ENCODE data around the gene PROS1. TPM values are rescaled to one million over a fixed set of nuclear protein-coding genes. Genes with fewer than 3 reads are reported as not detected.
"Not testable (repeated sequence)": the region's sequence is repeated elsewhere in the genome, so short reads cannot be mapped to it uniquely, and the experiment has no call there.

Gene PROS1
- total and polyA plus RNA-seq, 10 of the 15 experiments (the other 5 are each of a cell fraction or from before 2014, with no cell fraction given): 0.10 TPM; not detected in 9

GRCh38 chr3:93839193-93839592 lies 134.5 kb downstream of the PROS1 start:
- H3K27me3 ChIP-seq (replicated peaks in 1 of 2; ENCODE audit: control insufficient read depth in 2 of 2, insufficient read depth in 2 of 2, low read length in 1 of 2); RAD21 ChIA-PET (ENCODE audit: unreplicated experiment); H3K36me3 ChIP-seq (ENCODE audit: control insufficient read depth in 2 of 2, insufficient read depth in 2 of 2, low read length in 1 of 2); H3K27ac ChIP-seq (ENCODE audit: control insufficient read depth, insufficient read depth); DNase-seq (ENCODE audit: low read depth, low spot score); H3K9ac ChIP-seq (ENCODE audit: control insufficient read depth, insufficient read depth, low read length); SMC1A ChIA-PET (ENCODE audit: uncharacterized antibody, unreplicated experiment); H2AFZ ChIP-seq (ENCODE audit: control insufficient read depth, low read depth, low read length); H4K20me1 ChIP-seq (ENCODE audit: control insufficient read depth, insufficient read depth); POLR2A ChIA-PET; H3K79me2 ChIP-seq (ENCODE audit: control insufficient read depth, insufficient read depth, low read length); H3K4me3 ChIP-seq; intact Hi-C loops (cut with micrococcal nuclease; ENCODE audit: unreplicated experiment); H3K4me1 ChIP-seq (ENCODE audit: control insufficient read depth, insufficient read depth, low read length); BruUV-seq (replicated peaks); ATAC-seq; in situ Hi-C loops (cut with MboI); H3K9me3 ChIP-seq (replicated peaks; ENCODE audit: control insufficient read depth, insufficient read depth, low read length); FAIRE-seq; H3K4me2 ChIP-seq (ENCODE audit: control insufficient read depth, insufficient read depth): not testable (repeated sequence)
- WGBS (ENCODE audit: insufficient coverage, insufficient replicate concordance, low lambda C conversion rate, missing lambda C conversion rate): 0% methylated on average over 1 of the region's 1 CpG
- CTCF ChIA-PET: interaction anchor here (0.6 kb wide), 1 partner anchor 226 kb away, joined by 3 read pairs; no protein-coding TSS in a partner anchor

Small RNA genes within 50 kb of the gene (small RNA-seq; reads per million reads assigned to genes)
- gene RF00019 (not detected), gene RNU6-488P (not detected), gene RNU6-511P (not detected)

Other genes starting within 250 kb of the PROS1 start
- 5.7 and 7.0 TPM in 2 replicates for gene ARL13B, start 6.3 kb upstream of the PROS1 start, total RNA-seq (2014; rRNA removed)
- gene ARL13B, start 6.3 kb upstream of the PROS1 start, total RNA-seq (2014; rRNA removed; fragmentation: Illumina TruSeq; extraction: Trizol): 9.0 and 9.9 TPM in 2 replicates
- gene ARL13B, start 6.3 kb upstream of the PROS1 start, total RNA-seq (2021): 7.5 and 8.9 TPM in 2 replicates
- gene ARL13B, start 6.3 kb upstream of the PROS1 start, polyA plus RNA-seq (2011; rRNA removed): 8.3 and 12.8 TPM in 2 replicates
- gene ARL13B, start 6.3 kb upstream of the PROS1 start, polyA plus RNA-seq (2014; fragmentation: Illumina TruSeq; extraction: Trizol): 9.0 and 11.3 TPM in 2 replicates
- gene ARL13B, start 6.3 kb upstream of the PROS1 start, polyA plus RNA-seq (2014; fragmentation: Nextera tagmentation; extraction: Ambion mirVana): 1 to 10 TPM; 3.0 to 4.5 TPM
- 5.3 and 6.1 TPM in 2 replicates for gene ARL13B, start 6.3 kb upstream of the PROS1 start, polyA plus RNA-seq (2014; rRNA removed)
- gene ARL13B, start 6.3 kb upstream of the PROS1 start, polyA plus RNA-seq (2016; fragmentation: Nextera tagmentation; extraction: Ambion mirVana): 10 to 100 TPM in 1 of 2 experiments, 1 to 10 TPM in 1; 8.5 to 10.4 TPM
- gene STX19, start 54.7 kb upstream of the PROS1 start, total RNA-seq (2014; rRNA removed): not detected in 2 replicates
- gene STX19, start 54.7 kb upstream of the PROS1 start, total RNA-seq (2014; rRNA removed; fragmentation: Illumina TruSeq; extraction: Trizol): not detected in 2 replicates
- gene STX19, start 54.7 kb upstream of the PROS1 start, total RNA-seq (2021): not detected in 2 replicates
- gene STX19, start 54.7 kb upstream of the PROS1 start, polyA plus RNA-seq (2011; rRNA removed): 0.10 and 0.26 TPM in 2 replicates
- not detected in 2 replicates for gene STX19, start 54.7 kb upstream of the PROS1 start, polyA plus RNA-seq (2014; fragmentation: Illumina TruSeq; extraction: Trizol)
- under 1 TPM; 0.11 to 0.14 TPM for gene STX19, start 54.7 kb upstream of the PROS1 start, polyA plus RNA-seq (2014; fragmentation: Nextera tagmentation; extraction: Ambion mirVana)
- 0.09 TPM in 1 of 2 replicates, not detected in the other for gene STX19, start 54.7 kb upstream of the PROS1 start, polyA plus RNA-seq (2014; rRNA removed)
- not detected for gene STX19, start 54.7 kb upstream of the PROS1 start, polyA plus RNA-seq (2016; fragmentation: Nextera tagmentation; extraction: Ambion mirVana)
- 3.8 and 5.1 TPM in 2 replicates for gene DHFR2, start 89.0 kb upstream of the PROS1 start, total RNA-seq (2014; rRNA removed)
- gene DHFR2, start 89.0 kb upstream of the PROS1 start, total RNA-seq (2014; rRNA removed; fragmentation: Illumina TruSeq; extraction: Trizol): 5.0 and 6.0 TPM in 2 replicates
- 4.2 and 5.4 TPM in 2 replicates for gene DHFR2, start 89.0 kb upstream of the PROS1 start, total RNA-seq (2021)
- 5.6 and 9.2 TPM in 2 replicates for gene DHFR2, start 89.0 kb upstream of the PROS1 start, polyA plus RNA-seq (2011; rRNA removed)
- gene DHFR2, start 89.0 kb upstream of the PROS1 start, polyA plus RNA-seq (2014; fragmentation: Illumina TruSeq; extraction: Trizol): 5.0 and 5.7 TPM in 2 replicates
- 1 to 10 TPM; 1.8 to 2.7 TPM for gene DHFR2, start 89.0 kb upstream of the PROS1 start, polyA plus RNA-seq (2014; fragmentation: Nextera tagmentation; extraction: Ambion mirVana)
- gene DHFR2, start 89.0 kb upstream of the PROS1 start, polyA plus RNA-seq (2014; rRNA removed): 2.7 and 3.9 TPM in 2 replicates
- gene DHFR2, start 89.0 kb upstream of the PROS1 start, polyA plus RNA-seq (2016; fragmentation: Nextera tagmentation; extraction: Ambion mirVana): 1 to 10 TPM; 3.5 to 5.0 TPM
- gene NSUN3, start 89.2 kb upstream of the PROS1 start, total RNA-seq (2014; rRNA removed): 15.5 and 17.5 TPM in 2 replicates
- 18.8 and 20.3 TPM in 2 replicates for gene NSUN3, start 89.2 kb upstream of the PROS1 start, total RNA-seq (2014; rRNA removed; fragmentation: Illumina TruSeq; extraction: Trizol)
- gene NSUN3, start 89.2 kb upstream of the PROS1 start, total RNA-seq (2021): 10.4 and 10.6 TPM in 2 replicates
- 16.2 and 20.8 TPM in 2 replicates for gene NSUN3, start 89.2 kb upstream of the PROS1 start, polyA plus RNA-seq (2011; rRNA removed)
- gene NSUN3, start 89.2 kb upstream of the PROS1 start, polyA plus RNA-seq (2014; fragmentation: Illumina TruSeq; extraction: Trizol): 12.4 and 15.4 TPM in 2 replicates
- gene NSUN3, start 89.2 kb upstream of the PROS1 start, polyA plus RNA-seq (2014; fragmentation: Nextera tagmentation; extraction: Ambion mirVana): 10 to 100 TPM in 1 of 2 experiments, 1 to 10 TPM in 1; 9.1 to 10.4 TPM
- 8.4 and 10.3 TPM in 2 replicates for gene NSUN3, start 89.2 kb upstream of the PROS1 start, polyA plus RNA-seq (2014; rRNA removed)
- 10 to 100 TPM; 11.1 to 13.5 TPM for gene NSUN3, start 89.2 kb upstream of the PROS1 start, polyA plus RNA-seq (2016; fragmentation: Nextera tagmentation; extraction: Ambion mirVana)

All from GM12878 (cell line).